Measurements from ENCODE around the gene KRTAP12-4.
"Not testable (repeated sequence)": the region's sequence is repeated elsewhere in the genome, so short reads cannot be mapped to it uniquely, and the experiment has no call there.

KRTAP12-4 gene

DNA sequence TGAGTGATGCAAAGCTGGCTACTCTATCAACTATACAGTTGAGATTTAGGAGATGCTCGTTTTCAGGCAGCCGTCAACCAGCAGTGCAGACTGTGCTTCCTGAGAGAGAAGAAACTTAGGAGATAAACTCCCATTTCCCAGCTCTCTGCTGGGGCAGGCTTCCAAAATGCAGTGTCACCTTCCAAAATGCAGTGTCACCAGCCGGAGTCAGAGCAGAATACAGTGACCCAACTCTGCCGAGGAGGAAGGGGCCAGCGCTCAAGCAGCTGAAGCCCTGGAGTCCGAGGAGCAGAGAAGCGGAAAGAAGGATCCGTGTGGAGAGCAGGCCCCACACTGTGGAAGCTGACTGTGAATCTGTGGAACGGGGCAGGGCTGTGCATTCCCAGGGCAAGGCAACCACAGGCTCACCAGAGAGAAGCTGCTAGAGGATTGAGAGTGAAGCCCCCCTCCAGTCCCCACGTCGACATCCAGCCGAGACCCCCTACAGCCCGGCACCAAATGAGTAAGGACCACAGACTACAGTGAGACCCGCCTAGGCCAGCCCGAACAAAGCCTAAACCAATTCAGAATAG, 28.2 kb upstream of the KRTAP12-4 start:
- Histone ChIP-seq H3K27me3 (ENCODE audit: insufficient read depth, low read length) (peaks cover 7% of the 10 kb centered on the region), H3K9me3 (ENCODE audit: low read length) (peaks cover 2% of the 10 kb centered on the region), H3K4me1 (ENCODE audit: insufficient read depth, low read length) (peaks cover 8% of the 10 kb centered on the region), H3K36me3 (ENCODE audit: insufficient read depth, low read length) (no peaks in the 10 kb centered on the region), H3K4me3 (ENCODE audit: low read length) (no peak overlapping the region), H2AFZ (ENCODE audit: low read depth, low read length) (no peak overlapping the region)

DNA sequence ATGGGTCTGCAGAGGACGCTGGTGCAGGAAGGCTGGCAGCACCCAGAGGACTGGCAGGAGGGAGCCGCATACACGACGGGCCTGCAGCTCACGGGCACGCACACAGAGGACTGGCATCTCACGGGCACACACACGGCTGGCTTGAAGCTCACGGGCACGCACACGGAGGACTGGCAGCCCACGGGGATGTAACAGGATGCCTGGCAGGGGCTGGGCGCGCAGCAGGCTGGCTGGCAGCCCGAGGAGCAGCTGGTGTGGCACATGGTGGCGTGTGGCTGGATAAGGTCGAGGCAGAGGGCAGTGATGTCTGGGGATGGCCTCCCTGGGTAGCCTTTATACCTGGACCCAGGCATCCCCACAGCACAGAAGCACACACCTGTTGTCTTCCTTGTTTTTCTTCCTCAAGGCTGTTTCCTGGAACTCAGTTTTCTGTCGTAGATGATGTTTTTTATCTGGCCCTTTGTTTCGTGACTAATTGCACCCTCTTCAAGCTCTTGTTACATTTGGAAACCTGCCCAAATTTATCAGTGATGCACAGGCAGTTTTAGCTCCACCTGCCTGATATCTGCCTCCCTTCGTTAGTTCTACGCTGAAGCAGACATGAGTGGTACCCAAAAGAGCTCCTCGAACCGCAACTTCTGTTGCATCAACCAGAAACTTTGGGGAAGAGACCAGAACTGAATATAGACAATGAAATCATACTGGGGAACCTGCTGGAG, 27.6 kb upstream of the KRTAP12-4 start, which contains the start of gene KRTAP12-1:
KRTAP12-1 (minus strand) TSS at position 303 of the 719 bp plus-strand sequence; CDS start at position 263, 40 bp downstream.
- Histone ChIP-seq H3K4me3 (ENCODE audit: low read length) (no peak within 1 kb of the TSS), H3K9me3 (ENCODE audit: low read length) (peaks cover 2% of the 10 kb centered on the region), H2AFZ (ENCODE audit: low read depth, low read length) (no peak within 1 kb of the TSS), H3K4me1 (ENCODE audit: insufficient read depth, low read length) (peaks cover 8% of the 10 kb centered on the region), H3K27me3 (ENCODE audit: insufficient read depth, low read length) (peaks cover 8% of the 10 kb centered on the region), H3K36me3 (ENCODE audit: insufficient read depth, low read length) (no peaks in the 10 kb centered on the region)

DNA sequence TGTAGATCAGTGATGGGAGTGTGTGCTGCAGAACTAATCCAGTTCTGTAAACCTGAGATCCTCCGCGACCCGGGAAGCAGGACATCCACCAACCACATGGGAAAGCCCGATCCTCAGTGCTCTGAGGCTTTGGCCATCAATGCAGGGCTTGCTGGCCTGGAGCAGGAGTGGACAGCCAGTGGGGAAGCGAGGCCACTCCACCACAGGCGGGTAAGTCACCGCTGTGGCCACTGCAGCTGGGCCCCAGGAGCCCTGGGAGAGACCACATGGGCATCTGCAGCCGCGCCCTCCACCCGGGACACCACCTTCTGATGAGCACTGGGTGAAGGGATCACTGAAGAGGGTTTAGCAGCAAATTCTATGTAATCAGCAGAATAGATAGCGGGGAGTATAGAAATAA, 26.7 kb upstream of the KRTAP12-4 start:
- H3K9me3 ChIP-seq (ENCODE audit: low read length) = peaks cover 2% of the 10 kb centered on the region
- peaks cover 1% of the 10 kb centered on the region for H3K4me1 ChIP-seq (ENCODE audit: insufficient read depth, low read length)
- no peak overlapping the region for H3K4me3 ChIP-seq (ENCODE audit: low read length)
- peaks cover 10% of the 10 kb centered on the region for H3K27me3 ChIP-seq (ENCODE audit: insufficient read depth, low read length)
- no peak overlapping the region for H2AFZ ChIP-seq (ENCODE audit: low read depth, low read length)
- H3K36me3 ChIP-seq (ENCODE audit: insufficient read depth, low read length) = no peaks in the 10 kb centered on the region

DNA sequence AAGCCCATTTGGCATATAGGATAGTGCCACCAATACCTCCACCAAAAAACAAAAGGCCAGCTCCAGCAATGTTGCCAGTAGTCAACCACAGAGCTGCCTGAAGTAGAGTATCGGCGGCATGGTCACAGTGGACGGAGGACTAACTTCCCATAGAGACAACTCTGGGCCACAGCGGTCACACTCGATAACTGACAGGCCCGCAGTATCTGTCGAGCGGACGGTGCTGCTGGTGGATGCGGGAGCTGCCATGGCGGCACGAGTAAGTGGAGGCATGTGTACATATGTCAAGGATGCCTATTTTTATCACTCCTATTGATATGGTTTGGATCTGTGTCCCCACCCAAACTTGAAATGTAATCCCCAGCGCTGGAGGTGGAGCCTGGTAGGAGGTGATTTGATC, 23.4 kb upstream of the KRTAP12-4 start:
- no peaks in the 10 kb centered on the region for H3K36me3 ChIP-seq (ENCODE audit: insufficient read depth, low read length)
- H3K27me3 ChIP-seq (ENCODE audit: insufficient read depth, low read length) = peaks cover 8% of the 10 kb centered on the region
- H2AFZ ChIP-seq (ENCODE audit: low read depth, low read length) = no peak overlapping the region
- no peaks in the 10 kb centered on the region for H3K9me3 ChIP-seq (ENCODE audit: low read length)
- H3K4me3 ChIP-seq (ENCODE audit: low read length) = no peak overlapping the region
- H3K4me1 ChIP-seq (ENCODE audit: insufficient read depth, low read length) = no peaks in the 10 kb centered on the region

DNA sequence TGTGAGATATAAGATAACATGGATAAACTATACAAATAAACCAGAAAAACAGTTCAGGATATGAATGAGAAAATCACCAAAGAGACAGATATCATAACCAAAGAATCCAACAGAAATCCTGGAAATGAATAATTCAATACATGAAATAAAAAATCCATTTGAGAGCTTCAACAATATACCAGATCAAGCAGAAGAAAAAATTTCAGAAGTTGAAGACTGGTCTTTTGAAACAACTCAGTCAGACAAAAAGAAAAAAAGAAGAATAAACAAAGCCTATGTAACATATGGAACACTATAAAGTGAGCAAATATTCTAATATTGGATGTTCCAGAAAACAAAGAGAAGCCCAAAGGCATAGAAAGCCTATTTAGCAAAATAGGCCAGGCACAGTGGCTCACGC, 17.5 kb upstream of the KRTAP12-4 start:
- Histone ChIP-seq H3K4me1 (ENCODE audit: insufficient read depth, low read length) (no peaks in the 10 kb centered on the region), H2AFZ (ENCODE audit: low read depth, low read length) (no peak overlapping the region), H3K4me3 (ENCODE audit: low read length) (no peak overlapping the region), H3K36me3 (ENCODE audit: insufficient read depth, low read length) (no peaks in the 10 kb centered on the region), H3K9me3 (ENCODE audit: low read length) (peaks cover 8% of the 10 kb centered on the region), H3K27me3 (ENCODE audit: insufficient read depth, low read length) (peaks cover 1% of the 10 kb centered on the region)

DNA sequence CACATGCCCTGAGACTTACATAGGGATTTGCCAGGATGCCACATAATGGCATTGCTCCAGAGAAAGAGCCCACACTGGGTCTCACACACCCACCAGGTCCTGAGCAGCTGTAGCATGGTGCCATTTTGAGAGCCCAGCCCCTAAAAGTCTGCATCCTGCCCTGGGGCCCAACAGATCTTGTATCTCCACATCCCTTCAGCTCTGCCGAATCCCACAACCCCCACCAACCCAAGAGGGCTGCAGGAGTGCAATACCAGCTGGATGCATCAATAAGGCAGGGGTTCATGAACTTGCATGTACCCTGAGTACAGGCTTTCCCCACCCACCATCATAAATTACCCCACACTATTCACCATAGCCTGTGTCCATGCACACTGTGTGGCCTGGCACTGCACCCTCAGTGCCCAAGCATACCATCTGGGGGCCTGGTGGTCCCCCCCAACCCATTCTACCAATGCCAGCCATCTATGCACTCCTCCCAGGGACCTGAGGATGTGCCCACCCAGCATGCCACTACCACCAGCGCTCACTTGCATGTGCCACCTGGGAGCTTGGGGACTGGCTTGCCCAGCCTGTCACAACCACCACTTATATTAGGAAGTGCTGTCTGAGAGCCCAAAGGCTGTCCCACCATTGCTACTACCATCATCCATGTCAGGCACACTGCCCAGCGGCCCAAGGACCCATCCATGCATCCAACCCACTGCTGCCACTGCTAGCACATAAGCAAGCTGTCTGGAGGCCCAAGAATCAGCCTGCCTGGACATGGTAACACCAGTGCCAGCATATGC, 16.4 kb upstream of the KRTAP12-4 start:
- H2AFZ ChIP-seq (ENCODE audit: low read depth, low read length) = no peak overlapping the region
- no peaks in the 10 kb centered on the region for H3K36me3 ChIP-seq (ENCODE audit: insufficient read depth, low read length)
- H3K27me3 ChIP-seq (ENCODE audit: insufficient read depth, low read length) = no peaks in the 10 kb centered on the region
- H3K4me1 ChIP-seq (ENCODE audit: insufficient read depth, low read length) = no peaks in the 10 kb centered on the region
- H3K4me3 ChIP-seq (ENCODE audit: low read length) = no peak overlapping the region
- H3K9me3 ChIP-seq (ENCODE audit: low read length) = peaks cover 8% of the 10 kb centered on the region

DNA sequence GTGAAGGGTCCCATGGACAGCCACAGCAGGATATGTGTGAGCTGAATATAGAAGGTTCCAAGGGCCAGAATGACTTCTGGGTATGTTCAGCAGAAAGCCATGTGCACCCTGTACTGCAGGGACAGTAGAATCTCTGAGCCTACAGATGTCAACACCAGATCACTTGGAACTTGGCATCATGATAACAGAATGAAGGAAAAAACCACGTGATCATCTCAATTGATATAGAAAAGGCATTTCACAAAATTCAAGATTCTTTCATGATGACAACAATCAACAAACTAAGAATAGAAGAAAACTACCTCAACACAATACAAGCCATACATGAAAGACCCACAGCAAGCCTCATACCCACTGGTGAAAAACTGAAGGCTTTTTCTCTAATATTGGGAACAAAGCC, 13.2 kb upstream of the KRTAP12-4 start:
- no peaks in the 10 kb centered on the region for H3K27me3 ChIP-seq (ENCODE audit: insufficient read depth, low read length)
- H3K9me3 ChIP-seq (ENCODE audit: low read length) = peaks cover 8% of the 10 kb centered on the region
- no peak overlapping the region for H3K4me3 ChIP-seq (ENCODE audit: low read length)
- H3K4me1 ChIP-seq (ENCODE audit: insufficient read depth, low read length) = no peaks in the 10 kb centered on the region
- H3K36me3 ChIP-seq (ENCODE audit: insufficient read depth, low read length) = no peaks in the 10 kb centered on the region
- H2AFZ ChIP-seq (ENCODE audit: low read depth, low read length) = no peak overlapping the region

DNA sequence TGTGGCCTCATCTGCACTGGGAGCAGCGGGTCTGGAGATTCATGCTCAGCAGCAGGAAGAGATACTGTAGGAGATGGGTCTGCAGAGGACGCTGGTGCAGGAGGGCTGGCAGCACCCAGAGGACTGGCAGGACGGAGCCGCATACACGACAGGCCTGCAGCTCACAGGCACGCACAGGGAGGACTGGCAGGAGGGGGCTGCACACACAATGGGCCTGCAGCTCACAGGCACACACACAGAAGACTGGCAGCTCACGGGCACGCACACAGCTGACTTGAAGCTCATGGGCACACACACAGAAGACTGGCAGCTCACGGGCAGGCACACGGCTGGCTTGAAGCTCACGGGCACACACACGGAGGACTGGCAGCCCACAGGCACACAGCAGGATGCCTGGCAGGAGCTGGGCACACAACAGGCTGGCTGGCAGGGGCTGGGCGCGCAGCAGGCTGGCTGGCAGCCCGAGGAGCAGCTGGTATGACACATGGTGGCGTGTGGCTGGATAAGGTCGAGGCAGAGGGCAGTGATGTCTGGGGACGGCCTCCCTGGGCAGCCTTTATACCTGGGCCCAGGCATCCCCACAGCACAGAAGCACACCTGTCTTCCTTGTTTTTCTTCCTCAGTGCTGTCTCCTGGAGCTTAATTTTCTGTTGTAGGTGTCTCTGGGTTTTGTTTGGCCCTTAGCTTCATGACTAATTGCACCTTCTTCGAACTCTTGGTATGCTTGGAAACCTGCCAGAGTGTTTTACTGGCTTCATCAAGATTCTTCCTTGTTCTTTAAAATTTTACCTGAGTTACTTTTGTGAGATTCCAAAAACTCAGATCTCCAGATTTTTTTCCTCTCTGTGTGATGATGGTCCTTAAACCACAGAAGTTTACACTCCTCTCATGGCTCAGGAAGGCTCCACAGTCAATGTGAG, 12.2 kb upstream of the KRTAP12-4 start, which contains the start of gene KRTAP12-2:
KRTAP12-2 (minus strand) TSS at position 527 of the 920 bp plus-strand sequence; CDS start at position 486, 41 bp downstream.
- peaks cover 6% of the 10 kb centered on the region for H3K9me3 ChIP-seq (ENCODE audit: low read length)
- H3K4me3 ChIP-seq (ENCODE audit: low read length) = no peak within 1 kb of the TSS
- H3K4me1 ChIP-seq (ENCODE audit: insufficient read depth, low read length) = no peaks in the 10 kb centered on the region
- no peaks in the 10 kb centered on the region for H3K27me3 ChIP-seq (ENCODE audit: insufficient read depth, low read length)
- H3K36me3 ChIP-seq (ENCODE audit: insufficient read depth, low read length) = no peaks in the 10 kb centered on the region
- H2AFZ ChIP-seq (ENCODE audit: low read depth, low read length) = no peak within 1 kb of the TSS

DNA sequence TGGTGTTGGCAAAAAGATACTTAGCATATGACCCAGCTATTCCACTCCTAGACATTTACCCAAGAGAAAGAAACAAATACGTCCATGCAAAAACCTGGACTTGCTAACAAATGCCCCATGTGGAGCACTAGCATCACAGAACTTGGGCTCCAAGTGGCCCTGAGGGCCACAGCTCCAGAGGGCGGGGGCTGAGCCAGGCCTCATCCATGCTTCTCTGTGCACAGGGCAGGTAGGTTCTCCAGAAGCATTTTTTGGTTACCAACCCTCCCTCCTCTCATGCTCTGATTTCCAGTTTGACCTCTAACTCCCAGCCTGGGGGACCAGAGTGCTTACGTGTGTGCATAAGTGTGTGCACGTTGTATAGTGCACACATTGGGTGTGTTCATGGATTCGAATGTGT, 10.2 kb upstream of the KRTAP12-4 start:
- H3K27me3 ChIP-seq (ENCODE audit: insufficient read depth, low read length) = no peaks in the 10 kb centered on the region
- H3K9me3 ChIP-seq (ENCODE audit: low read length) = peaks cover 2% of the 10 kb centered on the region

DNA sequence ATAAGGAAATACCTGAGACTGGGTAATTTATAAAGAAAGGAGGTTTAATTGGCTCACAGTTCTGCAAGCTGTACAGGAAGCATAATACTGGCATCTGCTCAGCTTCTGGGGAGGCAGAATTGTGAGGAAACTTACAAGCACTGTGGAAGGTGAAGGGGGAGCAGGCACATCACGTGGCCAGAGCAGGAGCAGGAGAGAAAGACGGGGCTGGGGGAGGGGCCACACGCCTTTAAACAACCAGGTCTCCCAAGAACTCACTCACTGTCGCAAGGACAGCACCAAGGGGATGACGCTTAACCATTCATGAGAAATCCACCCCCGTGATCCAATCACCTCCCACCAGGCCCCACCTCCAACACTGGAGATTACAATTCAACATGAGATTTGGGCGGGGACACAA, 7.1 kb upstream of the KRTAP12-4 start:
- not testable (repeated sequence) for H3K4me1 ChIP-seq (ENCODE audit: insufficient read depth, low read length); H3K4me3 ChIP-seq (ENCODE audit: low read length); H3K36me3 ChIP-seq (ENCODE audit: insufficient read depth, low read length); H3K27me3 ChIP-seq (ENCODE audit: insufficient read depth, low read length); H2AFZ ChIP-seq (ENCODE audit: low read depth, low read length); H3K9me3 ChIP-seq (ENCODE audit: low read length)

More for the DNA sequence above, 10.2 kb upstream of the KRTAP12-4 start:
- Histone ChIP-seq H3K4me3 (ENCODE audit: low read length) (no peak overlapping the region), H3K4me1 (ENCODE audit: insufficient read depth, low read length) (no peaks in the 10 kb centered on the region), H2AFZ (ENCODE audit: low read depth, low read length) (no peak overlapping the region), H3K36me3 (ENCODE audit: insufficient read depth, low read length) (no peaks in the 10 kb centered on the region)

DNA sequence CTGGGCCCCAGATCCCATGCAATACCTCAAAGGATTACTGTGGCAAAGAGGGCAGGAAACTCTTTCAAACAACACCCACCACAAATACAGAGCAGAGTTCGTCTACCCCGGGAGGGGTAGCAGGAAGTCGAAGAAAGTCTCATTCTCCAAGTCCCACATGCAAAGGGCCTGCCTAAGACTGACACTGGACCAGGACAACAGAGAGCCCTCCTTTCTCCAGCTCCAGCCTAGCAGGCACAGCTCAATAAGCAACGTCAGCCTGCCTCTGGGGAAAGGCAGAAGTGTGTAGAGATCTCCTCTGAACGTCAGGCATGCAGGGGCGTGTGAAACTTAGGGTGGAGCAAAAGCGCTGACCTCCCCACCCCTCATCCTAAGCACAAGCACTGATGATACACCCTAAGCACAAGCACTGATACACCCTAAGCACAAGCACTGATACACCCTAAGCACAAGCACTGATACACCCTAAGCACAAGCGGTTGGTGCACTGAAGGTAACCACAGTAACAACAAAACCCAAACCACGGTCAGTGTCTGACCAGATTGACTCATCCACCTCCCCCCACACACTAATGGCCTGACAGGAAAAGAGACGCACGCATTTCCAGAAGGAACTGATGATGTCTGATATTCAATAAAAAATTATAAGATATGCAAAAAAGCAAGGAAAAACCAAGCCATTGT, 4.6 kb upstream of the KRTAP12-4 start:
- H3K9me3 ChIP-seq (ENCODE audit: low read length) = no peaks in the 10 kb centered on the region
- H3K27me3 ChIP-seq (ENCODE audit: insufficient read depth, low read length) = no peaks in the 10 kb centered on the region
- H3K4me3 ChIP-seq (ENCODE audit: low read length) = no peak overlapping the region
- no peaks in the 10 kb centered on the region for H3K4me1 ChIP-seq (ENCODE audit: insufficient read depth, low read length)
- H2AFZ ChIP-seq (ENCODE audit: low read depth, low read length) = no peak overlapping the region
- no peaks in the 10 kb centered on the region for H3K36me3 ChIP-seq (ENCODE audit: insufficient read depth, low read length)

DNA sequence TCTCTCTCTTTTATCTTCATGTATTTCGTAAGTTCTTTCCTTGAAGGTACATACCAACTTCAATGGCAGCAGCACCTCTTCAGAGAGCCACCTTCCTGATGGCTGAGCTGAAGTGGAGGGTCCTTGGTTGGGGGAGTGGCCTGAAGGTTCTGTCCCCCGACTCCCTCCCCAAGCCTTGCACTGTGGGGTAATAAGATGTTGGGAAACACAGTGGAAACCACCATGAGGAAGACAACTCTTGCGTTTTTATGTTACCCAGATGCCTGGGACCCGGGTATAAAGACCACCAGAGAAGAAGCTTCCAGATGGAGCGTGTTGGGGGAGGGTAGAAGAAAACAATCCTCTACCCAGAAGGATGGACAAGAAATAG, 4.1 kb upstream of the KRTAP12-4 start:
- no peaks in the 10 kb centered on the region for H3K4me1 ChIP-seq (ENCODE audit: insufficient read depth, low read length)
- no peak overlapping the region for H3K4me3 ChIP-seq (ENCODE audit: low read length)
- no peaks in the 10 kb centered on the region for H3K9me3 ChIP-seq (ENCODE audit: low read length)
- no peak overlapping the region for H2AFZ ChIP-seq (ENCODE audit: low read depth, low read length)
- no peaks in the 10 kb centered on the region for H3K27me3 ChIP-seq (ENCODE audit: insufficient read depth, low read length)
- H3K36me3 ChIP-seq (ENCODE audit: insufficient read depth, low read length) = no peaks in the 10 kb centered on the region
